Activated CD4-positive, alpha-beta T cell treated with anti-CD3 and anti-CD28 coated beads for 36 hours (primary cell): ENCODE measurements around the gene ACYP2. TPM values are rescaled to one million over a fixed set of nuclear protein-coding genes. Genes with fewer than 3 reads are reported as not detected.
"Not testable (repeated sequence)": the region's sequence is repeated elsewhere in the genome, so short reads cannot be mapped to it uniquely, and the experiment has no call there.

Experiments
- ATAC-seq: fragments of 200-7000 bp; cut with Tn5 transposase; one replicate; pipeline ENCODE4 v1.10.0; 2021; ENCODE audit warnings: mild to moderate bottlenecking, moderate library complexity
- CTCF ChIA-PET: fragments of 350-600 bp; sonication (Branson Sonifier 250); formaldehyde crosslinking; loops from one replicate; lab custom pipeline; 2021; ENCODE audit warnings: antibody characterized with exemption; lab: Charles Lee
- POLR2A ChIA-PET: fragments of 350-600 bp; sonication (Branson Sonifier 250); formaldehyde crosslinking; loops from one replicate; lab custom pipeline; 2021; ENCODE audit warnings: antibody characterized with exemption, inconsistent platforms; lab: Charles Lee
- DNase-seq: peaks from one replicate; pipeline ENCODE4 v3.0.0-alpha.2; 2020
- H3K27ac Mint-ChIP-seq: one replicate; pipeline ENCODE4 v1.8.0; 2021; ENCODE audit warnings: mixed read lengths
- H3K27me3 Mint-ChIP-seq: one replicate; pipeline ENCODE4 v1.8.0; 2021; ENCODE audit warnings: mixed read lengths
- H3K36me3 Mint-ChIP-seq: one replicate; pipeline ENCODE4 v1.8.0; 2021; ENCODE audit warnings: low read depth, mixed read lengths
- H3K4me1 Mint-ChIP-seq: one replicate; pipeline ENCODE4 v1.8.0; 2021; ENCODE audit warnings: mixed read lengths
- H3K4me3 Mint-ChIP-seq: one replicate; pipeline ENCODE4 v1.8.0; 2021; ENCODE audit warnings: mild to moderate bottlenecking, moderate library complexity, mixed read lengths
- H3K9me3 Mint-ChIP-seq: one replicate; pipeline ENCODE4 v1.8.0; 2021; ENCODE audit warnings: low read depth, mixed read lengths
- intact Hi-C, 2 experiments: fragments of 100-400 bp; cut with DNase I in 1 of 2; cut with micrococcal nuclease in 1 of 2; formaldehyde crosslinking; loops; one replicate each; pipeline versions ENCODE4 v1.14.2 to v1.15.1; 2022 to 2024; cut with DNase I, micrococcal nuclease
- total RNA-seq, 2 experiments: library from RNA; stranded (reverse); gene quantifications; one replicate each; pipeline ENCODE4 v1.2.3, GENCODE V29; 2021

The ACYP2 gene
- total RNA-seq, 2 experiments from 2014 or later, result 6.0 to 6.9 TPM

GRCh38 chr2:54308186-54308585, 192.8 kb downstream of the ACYP2 start:
- Mint-ChIP-seq H3K4me1 (no peaks in the 10 kb centered on the region), H3K36me3 (no peaks in the 10 kb centered on the region), H3K9me3 (no peaks in the 10 kb centered on the region), H3K27ac (no peak overlapping the region), H3K4me3 (no peak overlapping the region), H3K27me3 (no peaks in the 10 kb centered on the region)
- intact Hi-C loops, result no loop called here
- DNase-seq, result no peak
- CTCF ChIA-PET, result no interaction called here
- POLR2A ChIA-PET, result no interaction called here
- no peak for ATAC-seq

- no peak for ATAC-seq
- Mint-ChIP-seq H3K27ac (no peak overlapping the region), H3K27me3 (no peaks in the 10 kb centered on the region), H3K4me3 (no peak overlapping the region), H3K9me3 (no peaks in the 10 kb centered on the region), H3K4me1 (no peaks in the 10 kb centered on the region), H3K36me3 (no peaks in the 10 kb centered on the region)
- intact Hi-C loops, result no loop called here
- POLR2A ChIA-PET, result no interaction called here
- CTCF ChIA-PET, result no interaction called here
- DNase-seq, result no peak
These were observed 193.4 kb downstream of the ACYP2 start for GRCh38 chr2:54308782-54309181.

- Mint-ChIP-seq H3K4me1 (no peaks in the 10 kb centered on the region), H3K36me3 (no peaks in the 10 kb centered on the region), H3K4me3 (no peak overlapping the region), H3K27me3 (peaks cover 3% of the 10 kb centered on the region), H3K27ac (no peak overlapping the region), H3K9me3 (no peaks in the 10 kb centered on the region)
- DNase-seq (no peak), ATAC-seq (no peak)
- POLR2A ChIA-PET, result no interaction called here
- intact Hi-C loops, result no loop called here
- CTCF ChIA-PET, result no interaction called here
These were observed 194.9 kb downstream of the ACYP2 start for GRCh38 chr2:54310311-54310710.

GRCh38 chr2:54310961-54311360, 195.5 kb downstream of the ACYP2 start:
- intact Hi-C loops, result no loop called here
- Mint-ChIP-seq H3K9me3 (no peaks in the 10 kb centered on the region), H3K36me3 (no peaks in the 10 kb centered on the region), H3K4me3 (no peak overlapping the region), H3K27ac (no peak overlapping the region), H3K27me3 (peaks cover 3% of the 10 kb centered on the region), H3K4me1 (no peaks in the 10 kb centered on the region)
- ATAC-seq (no peak), DNase-seq (no peak)
- ChIA-PET POLR2A (no interaction called here), CTCF (interaction anchor here (1.1 kb wide), 1 partner anchor 346 kb away, joined by 3 read pairs; no protein-coding TSS in a partner anchor)

- no peak for ATAC-seq
- Mint-ChIP-seq H3K36me3 (no peaks in the 10 kb centered on the region), H3K9me3 (no peaks in the 10 kb centered on the region), H3K4me3 (no peak overlapping the region), H3K4me1 (no peaks in the 10 kb centered on the region), H3K27me3 (peaks cover 5% of the 10 kb centered on the region), H3K27ac (no peak overlapping the region)
- intact Hi-C loops, result no loop called here
- ChIA-PET POLR2A (no interaction called here), CTCF (no interaction called here)
- no peak for DNase-seq
These were observed 197.7 kb downstream of the ACYP2 start for GRCh38 chr2:54313147-54313546.

GRCh38 chr2:54317973-54318372, 202.6 kb downstream of the ACYP2 start:
- H3K27ac Mint-ChIP-seq, result no peak overlapping the region
- intact Hi-C loops, result no loop called here
- peaks cover 5% of the 10 kb centered on the region for H3K27me3 Mint-ChIP-seq
- no peak overlapping the region for H3K4me3 Mint-ChIP-seq
- ATAC-seq (no peak), DNase-seq (no peak)
- no peaks in the 10 kb centered on the region for H3K36me3 Mint-ChIP-seq
- CTCF ChIA-PET, result interaction anchor here (0.6 to 1.2 kb wide), 3 partner anchors 122 to 184 kb away, joined by 3 to 4 read pairs (median 3); no protein-coding TSS in a partner anchor
- H3K4me1 Mint-ChIP-seq, result no peaks in the 10 kb centered on the region
- POLR2A ChIA-PET, result no interaction called here
- H3K9me3 Mint-ChIP-seq, result no peaks in the 10 kb centered on the region

- CTCF ChIA-PET, result interaction anchor here (1.2 kb wide), 1 partner anchor 123 kb away, joined by 3 read pairs; no protein-coding TSS in a partner anchor
- ATAC-seq, result no peak
- Mint-ChIP-seq H3K9me3 (no peaks in the 10 kb centered on the region), H3K27me3 (peaks cover 5% of the 10 kb centered on the region), H3K4me3 (no peak overlapping the region), H3K27ac (no peak overlapping the region), H3K4me1 (no peaks in the 10 kb centered on the region), H3K36me3 (no peaks in the 10 kb centered on the region)
- POLR2A ChIA-PET, result no interaction called here
- DNase-seq, result no peak
- intact Hi-C loops, result no loop called here
These were observed 203.4 kb downstream of the ACYP2 start for GRCh38 chr2:54318821-54319220.

- intact Hi-C loops, result no loop called here
- H3K27ac Mint-ChIP-seq, result no peak overlapping the region
- H3K9me3 Mint-ChIP-seq, result peaks cover 3% of the 10 kb centered on the region
- no peaks in the 10 kb centered on the region for H3K36me3 Mint-ChIP-seq
- CTCF ChIA-PET, result no interaction called here
- no peak for ATAC-seq
- DNase-seq, result no peak
- H3K27me3 Mint-ChIP-seq, result peaks cover 1% of the 10 kb centered on the region
- POLR2A ChIA-PET, result no interaction called here
- no peak overlapping the region for H3K4me3 Mint-ChIP-seq
- H3K4me1 Mint-ChIP-seq, result no peaks in the 10 kb centered on the region
These were observed 205.6 kb downstream of the ACYP2 start for GRCh38 chr2:54321047-54321446.

- H3K27me3 Mint-ChIP-seq, CTCF ChIA-PET, H3K4me1 Mint-ChIP-seq, intact Hi-C loops, H3K27ac Mint-ChIP-seq, DNase-seq, POLR2A ChIA-PET, ATAC-seq, H3K36me3 Mint-ChIP-seq, H3K4me3 Mint-ChIP-seq, H3K9me3 Mint-ChIP-seq: not testable (repeated sequence)
These were observed 209.1 kb downstream of the ACYP2 start for GRCh38 chr2:54324517-54324916.

GRCh38 chr2:54325148-54325547, 209.7 kb downstream of the ACYP2 start:
- CTCF ChIA-PET, result no interaction called here
- H3K4me3 Mint-ChIP-seq, result no peak overlapping the region
- intact Hi-C loops, result no loop called here
- peaks cover 3% of the 10 kb centered on the region for H3K9me3 Mint-ChIP-seq
- no peaks in the 10 kb centered on the region for H3K36me3 Mint-ChIP-seq
- H3K27ac Mint-ChIP-seq, result no peak overlapping the region
- ATAC-seq (no peak), DNase-seq (no peak)
- POLR2A ChIA-PET, result no interaction called here
- H3K4me1 Mint-ChIP-seq, result peaks cover 4% of the 10 kb centered on the region
- peaks cover 7% of the 10 kb centered on the region for H3K27me3 Mint-ChIP-seq

GRCh38 chr2:54329482-54330161, 214.2 kb downstream of the ACYP2 start:
- peaks cover 2% of the 10 kb centered on the region for H3K9me3 Mint-ChIP-seq
- intact Hi-C loops, result loop anchor here (1.0 to 5.0 kb wide), 5 partner anchors 212 to 903 kb away; partner anchors contain the start of genes ACYP2 (in 2 of the 2), CLHC1 (in 1 of the 2), EML6 (in 1 of the 2) and PSME4 (in 1 of the 2)
- H3K36me3 Mint-ChIP-seq, result no peaks in the 10 kb centered on the region
- ChIA-PET POLR2A (no interaction called here), CTCF (interaction anchor here (0.7 kb wide), 2 partner anchors 31 to 91 kb away, joined by 4 read pairs; no protein-coding TSS in a partner anchor)
- H3K27ac Mint-ChIP-seq, result no peak overlapping the region
- H3K27me3 Mint-ChIP-seq, result peaks cover 15% of the 10 kb centered on the region
- H3K4me3 Mint-ChIP-seq, result peak overlapping the region; percentile 72
- H3K4me1 Mint-ChIP-seq, result peaks cover 15% of the 10 kb centered on the region
- ATAC-seq (no peak), DNase-seq (no peak)
